GM10248 (cell line): ENCODE data around the gene STAT5A.

ENCODE experiments used
- CTCF ChIA-PET: fragments of 300-600 bp; sonication (Branson Sonifier 250); formaldehyde crosslinking; extraction: SDS; loops from one replicate; lab custom pipeline; 2021; ENCODE audit warnings: antibody characterized with exemption; lab: Yijun Ruan, JAX
- POLR2A ChIA-PET: fragments of 350-650 bp; sonication (Branson Sonifier 250); formaldehyde crosslinking; extraction: SDS; loops from one replicate; lab custom pipeline; 2020; ENCODE audit warnings: antibody characterized with exemption; lab: Yijun Ruan, JAX
- DNase-seq: peaks from one replicate; pipeline ENCODE4 v3.0.0; 2012; ENCODE audit errors: extremely low spot score
- TF ChIP-seq, protein P1 (sequence below): IDR thresholded peaks from 2 replicates; pipeline ENCODE4 v1.5.1; 2012; ENCODE audit warnings: mild to moderate bottlenecking, low read depth; ENCODE audit errors: extremely low read depth, missing control alignments, control extremely low read depth

Gene STAT5A

DNA sequence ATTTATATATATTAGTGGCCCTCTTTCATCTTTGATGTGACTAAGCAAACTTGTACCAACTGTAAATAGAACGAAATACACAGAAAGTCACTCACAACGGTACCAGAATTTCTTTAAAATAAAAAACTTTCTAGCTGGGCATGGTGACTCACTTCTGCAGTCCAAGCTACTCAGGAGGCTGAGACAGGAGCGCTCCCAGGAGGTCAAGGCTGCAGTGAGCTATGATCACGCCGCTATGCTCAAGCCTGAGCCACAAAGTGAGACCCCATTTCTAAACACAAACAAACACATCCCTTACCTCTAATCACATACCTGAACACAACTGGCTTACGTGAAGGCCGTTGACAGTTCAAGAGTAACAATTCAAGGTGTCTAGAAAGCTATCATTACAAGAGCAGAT is 41.8 kb upstream of the STAT5A start:
- CTCF ChIA-PET: interaction anchor here (1.2 to 5.7 kb wide), 3 partner anchors 10 to 24 kb away, joined by 3 to 40 read pairs (median 28); no protein-coding TSS in a partner anchor
- TF ChIP-seq, protein P1, sequence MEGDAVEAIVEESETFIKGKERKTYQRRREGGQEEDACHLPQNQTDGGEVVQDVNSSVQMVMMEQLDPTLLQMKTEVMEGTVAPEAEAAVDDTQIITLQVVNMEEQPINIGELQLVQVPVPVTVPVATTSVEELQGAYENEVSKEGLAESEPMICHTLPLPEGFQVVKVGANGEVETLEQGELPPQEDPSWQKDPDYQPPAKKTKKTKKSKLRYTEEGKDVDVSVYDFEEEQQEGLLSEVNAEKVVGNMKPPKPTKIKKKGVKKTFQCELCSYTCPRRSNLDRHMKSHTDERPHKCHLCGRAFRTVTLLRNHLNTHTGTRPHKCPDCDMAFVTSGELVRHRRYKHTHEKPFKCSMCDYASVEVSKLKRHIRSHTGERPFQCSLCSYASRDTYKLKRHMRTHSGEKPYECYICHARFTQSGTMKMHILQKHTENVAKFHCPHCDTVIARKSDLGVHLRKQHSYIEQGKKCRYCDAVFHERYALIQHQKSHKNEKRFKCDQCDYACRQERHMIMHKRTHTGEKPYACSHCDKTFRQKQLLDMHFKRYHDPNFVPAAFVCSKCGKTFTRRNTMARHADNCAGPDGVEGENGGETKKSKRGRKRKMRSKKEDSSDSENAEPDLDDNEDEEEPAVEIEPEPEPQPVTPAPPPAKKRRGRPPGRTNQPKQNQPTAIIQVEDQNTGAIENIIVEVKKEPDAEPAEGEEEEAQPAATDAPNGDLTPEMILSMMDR: no peak
- POLR2A ChIA-PET: interaction anchor here (1.4 kb wide), 1 partner anchor 447 kb away, joined by 4 read pairs; no protein-coding TSS in a partner anchor
- DNase-seq: no peak

DNA sequence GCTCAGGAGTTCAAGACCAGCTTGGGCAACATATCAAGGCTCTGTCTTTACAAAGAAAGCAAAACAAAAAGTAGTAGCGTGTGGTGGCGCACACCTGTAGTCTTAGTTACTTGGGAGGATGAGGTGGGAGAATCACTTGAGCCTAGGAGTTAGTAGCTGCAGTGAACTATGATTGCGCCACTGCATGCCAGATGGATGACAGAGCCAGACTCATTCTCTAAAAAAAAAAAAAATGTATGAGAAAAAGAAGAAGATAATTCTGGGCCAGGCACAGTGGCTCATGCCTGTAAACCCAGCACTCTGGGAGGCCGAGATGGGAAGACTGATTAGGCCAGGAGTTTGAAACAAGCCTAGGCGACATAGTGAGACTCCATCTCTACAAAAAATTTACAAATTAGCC is 40.6 kb upstream of the STAT5A start:
- DNase-seq: no peak
- TF ChIP-seq, protein P1: no peak
- POLR2A ChIA-PET: interaction anchor here (1.4 kb wide), 1 partner anchor 445 kb away, joined by 4 read pairs; no protein-coding TSS in a partner anchor
- CTCF ChIA-PET: interaction anchor here (1.0 to 5.7 kb wide), 4 partner anchors 12 to 30 kb away, joined by 4 to 40 read pairs (median 18); no protein-coding TSS in a partner anchor

DNA sequence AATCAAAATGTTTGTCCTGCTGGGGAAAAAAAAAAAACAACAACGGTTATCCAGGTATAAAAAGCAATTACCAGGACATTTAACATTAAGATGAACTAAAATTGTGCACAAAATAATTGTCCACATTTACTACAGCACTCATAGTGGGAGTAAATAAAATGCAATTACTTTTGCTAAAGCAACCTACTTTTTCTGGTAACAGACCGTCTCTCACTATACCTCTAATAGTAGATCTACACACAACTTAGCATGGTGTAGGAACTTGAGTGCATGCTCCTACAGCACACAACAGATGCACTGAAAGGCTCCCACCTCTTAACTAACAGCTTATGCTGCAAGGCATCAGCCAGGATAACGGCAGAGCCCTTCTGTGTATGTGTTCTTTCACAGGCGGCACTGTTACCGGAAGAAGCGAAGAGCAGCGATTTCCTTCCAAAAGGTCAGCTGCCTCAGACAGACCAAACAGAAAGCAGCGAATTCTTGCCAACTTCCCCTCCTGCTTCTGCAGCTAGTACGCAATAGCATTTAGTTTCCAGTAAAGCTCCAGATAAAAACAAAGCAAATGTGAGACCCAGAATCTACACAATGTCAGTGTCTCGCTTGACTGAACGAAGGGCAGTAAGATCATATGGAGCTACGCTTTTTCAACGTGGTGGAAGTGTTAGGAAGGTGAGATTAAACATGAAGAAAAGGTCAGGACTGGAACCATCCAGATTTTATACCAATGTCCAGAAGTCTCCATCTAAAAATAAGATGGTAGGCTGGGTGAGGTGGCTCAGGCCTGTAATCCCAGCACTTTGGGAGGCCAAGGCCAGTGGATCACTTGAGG is 39.7 kb upstream of the STAT5A start:
- POLR2A ChIA-PET: interaction anchor here (0.6 kb wide), 1 partner anchor 421 kb away, joined by 3 read pairs; no protein-coding TSS in a partner anchor
- peak; percentile 78 for DNase-seq
- TF ChIP-seq, protein P1: peak; percentile 11
- CTCF ChIA-PET: interaction anchor here (0.9 to 5.7 kb wide), 7 partner anchors 10 to 157 kb away, joined by 3 to 40 read pairs (median 7); no protein-coding TSS in a partner anchor

DNA sequence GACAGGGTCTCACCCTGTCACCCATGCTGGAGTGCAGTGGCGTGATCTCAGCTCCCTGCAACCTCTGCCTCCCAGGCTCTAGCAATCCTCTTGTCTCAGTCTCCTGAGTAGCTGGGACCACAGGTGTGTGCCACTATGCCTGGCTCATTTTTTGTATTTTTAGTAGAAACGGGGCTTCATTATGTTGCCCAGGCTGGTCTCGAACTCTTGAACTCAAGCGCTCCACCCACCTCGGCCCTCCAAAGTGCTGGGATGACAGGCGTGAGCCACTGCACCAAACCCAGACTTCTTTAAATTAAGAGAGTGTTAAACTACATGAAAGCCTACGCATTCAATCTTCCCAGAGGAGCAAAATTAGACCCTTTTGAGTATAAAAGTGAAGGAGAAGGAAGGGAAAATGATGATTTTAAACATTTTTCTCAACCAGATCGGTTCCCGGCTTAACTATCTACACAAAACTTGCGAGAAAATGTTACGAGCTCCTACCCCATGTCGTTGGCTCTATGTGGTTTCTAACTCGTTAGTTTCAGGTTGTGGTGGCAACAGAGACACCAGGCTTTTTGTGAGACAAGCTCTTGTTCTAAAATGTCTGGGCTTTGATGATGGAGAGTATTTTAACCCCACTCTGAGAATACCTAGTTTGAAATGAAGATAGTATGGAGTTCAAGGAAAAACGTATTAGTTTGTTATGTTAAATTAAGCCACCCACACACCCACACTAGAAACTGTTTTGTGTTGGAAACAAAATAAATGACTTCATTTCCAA is 38.4 kb upstream of the STAT5A start:
- ChIA-PET CTCF (interaction anchor here (0.9 to 5.7 kb wide), 7 partner anchors 9 to 278 kb away, joined by 3 to 40 read pairs (median 5); no protein-coding TSS in a partner anchor), POLR2A (no interaction called here)
- TF ChIP-seq, protein P1: no peak
- peak; percentile 28 for DNase-seq

DNA sequence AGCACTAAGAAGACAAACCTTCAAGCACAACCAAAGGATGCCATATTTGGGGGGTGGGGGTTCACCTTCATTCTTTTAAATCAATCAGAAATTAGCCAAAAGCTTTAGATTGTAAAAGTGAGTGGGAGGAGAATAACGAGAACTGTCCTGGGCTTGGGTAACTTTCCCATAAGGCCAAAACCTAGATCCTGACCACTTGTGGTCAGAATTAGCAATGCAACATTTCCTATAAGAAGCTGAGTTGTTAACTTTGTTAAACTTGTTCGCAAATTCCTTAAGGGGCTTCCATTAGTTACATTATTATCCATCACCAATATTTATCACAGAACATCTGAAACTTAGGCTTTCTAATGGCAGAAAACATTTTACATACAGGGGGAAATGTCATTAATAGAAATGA is 37.2 kb upstream of the STAT5A start:
- TF ChIP-seq, protein P1: peak; percentile 30
- POLR2A ChIA-PET: no interaction called here
- CTCF ChIA-PET: interaction anchor here (1.4 to 5.7 kb wide), 6 partner anchors 15 to 276 kb away, joined by 3 to 28 read pairs (median 5); partner anchors contain the start of gene GHDC
- no peak for DNase-seq
